Fibroblast of the conjunctiva (primary cell): Measurements from ENCODE around the gene SIAH3.
"Not testable (repeated sequence)": the region's sequence is repeated elsewhere in the genome, so short reads cannot be mapped to it uniquely, and the experiment has no call there.

Source experiments
- DNase-seq: peaks from one replicate; pipeline ENCODE4 v3.0.0-alpha.2; 2010; ENCODE audit warnings: low read depth

Gene SIAH3, protein sequence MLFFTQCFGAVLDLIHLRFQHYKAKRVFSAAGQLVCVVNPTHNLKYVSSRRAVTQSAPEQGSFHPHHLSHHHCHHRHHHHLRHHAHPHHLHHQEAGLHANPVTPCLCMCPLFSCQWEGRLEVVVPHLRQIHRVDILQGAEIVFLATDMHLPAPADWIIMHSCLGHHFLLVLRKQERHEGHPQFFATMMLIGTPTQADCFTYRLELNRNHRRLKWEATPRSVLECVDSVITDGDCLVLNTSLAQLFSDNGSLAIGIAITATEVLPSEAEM

DNA sequence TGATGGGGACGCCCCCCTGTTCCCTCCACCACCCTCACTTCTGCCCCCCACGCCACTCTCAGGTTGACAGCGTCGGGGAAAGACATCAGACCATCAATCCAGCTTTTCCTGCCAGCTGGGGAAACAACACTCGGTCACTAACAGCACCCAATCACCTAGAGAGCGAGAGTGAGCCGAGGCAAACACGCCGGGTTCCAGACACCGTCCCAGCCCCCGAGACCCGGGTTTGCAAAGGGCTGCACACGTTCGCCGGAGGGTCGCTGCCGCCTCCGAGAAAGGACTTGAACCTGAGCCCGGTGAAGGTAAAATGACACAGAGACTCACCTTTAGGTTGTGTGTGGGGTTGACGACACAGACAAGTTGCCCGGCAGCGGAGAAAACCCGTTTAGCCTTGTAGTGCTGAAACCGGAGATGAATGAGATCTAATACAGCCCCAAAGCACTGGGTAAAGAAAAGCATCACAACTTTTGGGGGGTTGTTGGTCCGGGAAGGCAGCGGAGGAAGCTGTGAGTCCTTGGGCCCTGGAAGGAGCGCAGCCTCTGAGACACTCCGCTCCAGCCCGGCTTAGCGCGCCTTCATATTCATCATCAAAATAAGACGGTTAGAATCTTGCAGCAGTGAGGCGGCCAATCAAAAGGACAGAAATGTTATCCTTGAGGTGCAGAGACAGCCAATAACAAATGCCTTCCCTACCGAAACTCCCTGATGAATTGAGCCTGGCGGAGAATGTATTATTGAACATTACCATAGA is at the start of gene SIAH3:
SIAH3 (minus strand) TSS at position 583 of the 751 bp plus-strand sequence; CDS start at position 459, 124 bp downstream.
- DNase-seq, result no peak

GRCh38 chr13:45899406-45899805 is 47.9 kb upstream of the SIAH3 start:
- DNase-seq, result no peak

- DNase-seq, result no peak
These were observed 46.0 kb upstream of the SIAH3 start for GRCh38 chr13:45897562-45897961.

GRCh38 chr13:45896285-45896684 is 44.7 kb upstream of the SIAH3 start:
- DNase-seq, result no peak

- DNase-seq, result no peak
These were observed 44.3 kb upstream of the SIAH3 start for GRCh38 chr13:45895881-45896280.

DNA sequence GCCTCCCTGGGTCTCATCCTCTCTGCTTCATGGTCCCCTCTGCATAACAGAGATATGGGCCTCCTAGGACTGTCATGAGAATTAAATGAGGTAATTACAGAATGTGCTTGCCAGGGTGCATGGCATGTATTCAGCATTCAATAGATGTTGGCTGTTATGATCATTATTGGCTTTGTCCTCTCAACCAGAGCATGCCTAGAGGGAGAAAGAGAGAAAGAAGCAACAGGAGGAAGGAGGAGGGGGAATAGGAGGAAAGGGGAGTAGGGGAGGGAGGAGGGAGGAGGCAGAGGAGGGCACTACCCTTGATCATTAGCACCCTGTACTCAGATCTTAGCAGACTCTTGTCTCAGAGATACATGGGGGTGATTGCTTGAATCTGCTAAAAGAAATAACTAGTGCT is 41.0 kb upstream of the SIAH3 start:
- DNase-seq, result no peak

GRCh38 chr13:45889590-45890243 is 38.2 kb upstream of the SIAH3 start:
- DNase-seq, result no peak

DNA sequence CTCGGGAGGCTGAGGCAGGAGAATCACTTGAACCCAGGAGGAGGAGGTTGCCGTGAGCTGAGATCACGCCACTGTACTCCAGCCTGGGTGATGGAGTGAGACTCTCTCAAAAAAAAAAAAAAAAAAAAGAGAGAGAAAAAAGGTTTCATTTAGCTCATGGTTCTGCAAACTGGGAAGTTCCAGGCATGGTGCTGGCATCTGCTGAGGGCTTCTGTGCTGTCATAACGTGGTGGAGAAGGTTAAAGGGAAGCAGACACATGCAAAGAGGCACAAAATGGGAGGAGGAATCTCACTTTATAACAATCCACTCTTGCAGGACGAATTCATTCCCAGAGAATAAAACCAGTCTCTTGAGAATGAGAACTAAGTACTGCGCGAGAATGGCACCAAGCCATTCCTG is 34.9 kb upstream of the SIAH3 start:
- no peak for DNase-seq

GRCh38 chr13:45885194-45885593 is 33.6 kb upstream of the SIAH3 start:
- DNase-seq, result no peak

DNA sequence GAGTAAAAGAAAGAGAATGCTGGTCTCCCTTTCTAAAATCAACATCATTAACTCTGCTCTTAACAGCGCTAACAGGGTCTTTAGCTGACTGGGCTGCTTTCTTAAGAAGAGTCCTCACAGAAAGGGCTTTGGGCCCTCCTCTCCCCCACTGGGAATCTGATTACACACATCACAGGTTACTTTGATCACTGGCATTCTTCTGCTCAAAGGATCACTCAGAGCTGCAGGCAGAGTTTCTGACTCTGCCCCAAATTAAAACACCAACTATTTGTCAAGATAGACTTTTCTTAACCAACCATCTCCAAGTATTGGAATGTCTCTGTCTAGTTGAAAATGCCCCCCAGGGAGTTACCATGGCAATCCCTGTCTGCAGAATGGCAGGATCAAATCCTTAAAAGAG is 31.1 kb upstream of the SIAH3 start:
- DNase-seq, result no peak

GRCh38 chr13:45881353-45881752 is 29.8 kb upstream of the SIAH3 start:
- no peak for DNase-seq

GRCh38 chr13:45880242-45880641 is 28.7 kb upstream of the SIAH3 start:
- no peak for DNase-seq

DNA sequence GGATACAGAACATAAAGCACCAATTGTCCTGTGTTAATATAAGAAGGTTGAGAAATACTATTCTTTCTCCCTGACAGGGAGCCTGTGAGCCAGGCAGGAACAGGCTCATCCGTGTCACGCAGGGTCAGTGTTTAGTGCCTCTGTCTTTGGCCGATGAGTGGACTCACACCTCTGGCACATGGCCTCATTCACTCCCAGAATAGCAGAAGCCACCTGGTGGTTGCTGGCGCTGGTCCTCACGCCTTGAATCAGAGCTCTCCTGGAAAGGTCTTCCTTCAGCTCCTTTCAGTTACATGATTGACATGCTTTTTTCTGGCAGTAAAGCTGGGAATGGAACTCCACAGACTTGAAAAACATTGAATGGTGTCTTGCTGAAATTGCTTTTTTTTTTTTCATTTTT is 28.1 kb upstream of the SIAH3 start:
- DNase-seq, result no peak

DNA sequence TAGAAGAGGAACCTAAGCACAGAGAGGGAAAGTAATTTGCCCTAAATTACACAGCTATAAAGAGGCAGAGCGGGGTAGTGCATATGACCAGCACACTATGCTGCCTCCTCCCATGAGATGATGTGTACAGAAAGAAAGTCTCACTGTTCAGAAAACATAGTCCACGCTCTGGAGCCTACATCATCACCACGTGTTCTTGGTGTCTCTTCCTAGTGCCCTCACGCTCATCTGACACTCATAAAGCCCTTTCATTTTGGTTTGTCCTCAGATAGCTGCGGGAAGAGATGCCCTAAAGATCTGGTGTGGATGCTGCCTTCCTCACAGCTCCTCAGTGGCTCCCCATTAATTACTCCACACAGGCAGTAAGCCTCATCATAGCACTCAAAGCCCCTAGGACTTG is 27.4 kb upstream of the SIAH3 start:
- no peak for DNase-seq

- DNase-seq, result no peak
These were observed 25.2 kb upstream of the SIAH3 start for GRCh38 chr13:45876781-45877180.

DNA sequence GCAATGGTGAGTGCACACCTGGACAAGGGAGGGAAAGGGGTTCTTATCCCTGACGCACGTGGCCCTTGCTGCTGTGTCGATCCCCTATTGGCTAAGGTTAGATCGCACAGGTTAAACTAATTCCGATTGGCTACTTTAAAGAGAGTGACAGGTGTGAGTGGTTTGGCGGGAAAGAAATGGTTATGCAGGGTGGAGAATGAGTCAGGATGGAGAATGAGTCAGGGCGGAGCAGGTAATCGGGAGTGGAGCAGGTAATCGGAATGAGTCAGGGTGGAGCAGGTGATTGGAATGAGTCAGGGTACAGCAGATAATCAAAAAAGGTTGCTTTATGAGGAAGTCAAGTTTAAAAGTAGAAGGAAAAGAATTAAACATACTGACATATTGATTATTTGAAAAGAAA is 24.4 kb upstream of the SIAH3 start:
- no peak for DNase-seq

- DNase-seq, result no peak
These were observed 22.2 kb upstream of the SIAH3 start for GRCh38 chr13:45873491-45874325.

- DNase-seq, result no peak
These were observed 21.0 kb upstream of the SIAH3 start for GRCh38 chr13:45872566-45872965.

- not testable (repeated sequence) for DNase-seq
These were observed 19.6 kb upstream of the SIAH3 start for GRCh38 chr13:45871201-45871600.

GRCh38 chr13:45870232-45870631 is 18.7 kb upstream of the SIAH3 start:
- DNase-seq, result no peak

DNA sequence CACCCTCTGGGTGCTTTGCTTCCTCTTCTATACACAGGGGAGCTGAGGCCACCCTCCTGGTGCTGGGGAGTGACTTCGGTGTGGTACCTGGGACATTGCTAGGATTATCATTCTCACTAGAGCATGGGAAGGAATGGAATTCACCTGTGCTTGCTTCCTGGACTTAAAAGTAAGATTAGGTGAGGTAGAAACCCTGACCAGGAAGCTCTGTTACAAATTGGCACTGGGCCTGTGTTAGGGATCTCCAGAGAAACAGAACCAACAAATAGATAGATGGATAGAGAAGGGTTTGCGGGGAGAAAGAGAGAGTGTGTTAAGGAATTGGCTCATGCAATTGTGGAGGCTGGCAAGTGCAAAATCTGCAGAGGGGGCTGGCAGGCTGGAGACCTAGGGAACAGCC is 13.9 kb upstream of the SIAH3 start:
- no peak for DNase-seq
